Spleen (tissue), 11 donors: ENCODE data around the gene ASTN1. TPM values are rescaled to one million over a fixed set of nuclear protein-coding genes. Genes with fewer than 3 reads are reported as not detected.

Experiments
- DNase-seq: peaks from one replicate; pipeline ENCODE4 v3.0.0-alpha.2; 2020
- H3K27ac ChIP-seq, 8 donors: fragments of 200-600 bp; sonication (generic) in 7 of 8; 1 replicate in 4 of 8; 2 replicates in 4 of 8; pipeline versions ENCODE4 v1.5.0 to v1.8.0; 2016 to 2021; ENCODE audit warnings: inconsistent platforms in 4 of 8, mild to moderate bottlenecking in 4 of 8, moderate library complexity in 1 of 8
- H3K27me3 ChIP-seq, 7 donors: fragments of 200-600 bp; sonication (generic) in 6 of 7; replicated peaks in 1 of 7; 1 replicate in 4 of 7; 2 replicates in 3 of 7; pipeline versions ENCODE4 v1.5.0 to v1.8.0; 2016 to 2021; ENCODE audit warnings: inconsistent platforms in 3 of 7, mild to moderate bottlenecking in 1 of 7
- H3K36me3 ChIP-seq, 6 donors: fragments of 200-600 bp; sonication (generic) in 5 of 6; 1 replicate in 4 of 6; 2 replicates in 2 of 6; pipeline versions ENCODE4 v1.5.0 to v1.8.0; 2016 to 2021; ENCODE audit warnings: inconsistent platforms in 2 of 6
- H3K4me1 ChIP-seq, 6 donors: fragments of 200-600 bp; sonication (generic) in 5 of 6; 1 replicate in 3 of 6; 2 replicates in 3 of 6; pipeline versions ENCODE4 v1.5.0 to v1.8.0; 2016 to 2021; ENCODE audit warnings: inconsistent platforms in 3 of 6
- H3K4me3 ChIP-seq, 8 donors: fragments of 200-600 bp; sonication (generic) in 7 of 8; 1 replicate in 4 of 8; 2 replicates in 4 of 8; pipeline versions ENCODE4 v1.5.0 to v1.8.0; 2016 to 2021; ENCODE audit warnings: inconsistent platforms in 4 of 8, mild to moderate bottlenecking in 4 of 8, moderate library complexity in 2 of 8
- H3K9me3 ChIP-seq, 8 donors: fragments of 200-600 bp; sonication (generic) in 7 of 8; 1 replicate in 4 of 8; 2 replicates in 4 of 8; pipeline versions ENCODE4 v1.5.0 to v1.8.0; 2016 to 2021; ENCODE audit warnings: inconsistent platforms in 4 of 8
- CTCF ChIP-seq, 11 experiments: fragments of 200-600 bp in 7 of 11; fragments of 450-650 bp in 4 of 11; sonication (generic) in 4 of 11; IDR thresholded peaks in 8 of 11; conservative IDR thresholded peaks in 3 of 11; 1 replicate in 7 of 11; 2 replicates in 4 of 11; pipeline versions ENCODE4 v1.4.0 to v1.8.0; 2016 to 2021; ENCODE audit warnings: antibody characterized with exemption in 11 of 11, inconsistent platforms in 4 of 11, mild to moderate bottlenecking in 1 of 11
- POLR2A ChIP-seq, 3 donors: fragments of 450-650 bp; IDR thresholded peaks; one replicate each; pipeline ENCODE4 v1.5.1; 2017; ENCODE audit warnings: antibody characterized with exemption in 3 of 3, mild to moderate bottlenecking in 1 of 3
- POLR2AphosphoS5 ChIP-seq, 3 donors: sonication (generic); formaldehyde crosslinking; IDR thresholded peaks; one replicate each; pipeline ENCODE4 v1.5.1; 2017; ENCODE audit warnings: antibody characterized with exemption in 3 of 3
- WGBS, 5 donors: extraction: QIAGEN DNeasy Blood & Tissue Kit in 3 of 5; methylation state at CpG; one replicate each; pipeline versions ENCODE4 v1.1.5 to v1.1.7; 2013 to 2018; 5-methylcytosine and 5-hydroxymethylcytosine counted together
- intact Hi-C: fragments of 100-400 bp; cut with DNase I; formaldehyde crosslinking; loops from one replicate; pipeline ENCODE4 v1.15.0; 2023; ENCODE audit warnings: low total_unique reads
- polyA plus RNA-seq, 3 donors: library from polyadenylated mRNA; stranded (reverse); fragments of 200-250 nt; gene quantifications; one replicate each; pipeline ENCODE4 v1.2.1, GENCODE V29; 2013
- total RNA-seq, 7 donors: library from RNA; depleted of rRNA in 3 of 7; stranded (reverse); fragments of >200 nt in 3 of 7; fragmentation: NEBNext Ultra II Directional in 4 of 7; extraction: Animal tissue kit (Norgen Biotek cat#: 25700) in 4 of 7; gene quantifications; one replicate each; pipeline versions ENCODE4 v1.1.0 to v1.2.1, GENCODE V29; 2016 to 2021
- donor health status: healthy with polysubstance abuse.
- donor health status: DM: no; HTN: no; CAD: no; lungs with moderate emphysema.
- donor health status: DM: no; HTN: no; CAD: no.
- donor health status: Bipolar disorder and iron deficiency.
- donor health status: healthy.
- donor health status: DM: no; HTN: no; CAD: no.
- donor health status: DM: yes; HTN: yes; CAD: no.

Gene ASTN1
- total and polyA plus RNA-seq, 10 donors, result 0.56 to 7.5 (median 4.2) TPM

- intact Hi-C loops, result no loop called here
Observed at GRCh38 chr1:177011508-177011907, 153.0 kb downstream of the ASTN1 start.

GRCh38 chr1:177010211-177010825 lies 154.2 kb downstream of the ASTN1 start:
- H3K36me3 ChIP-seq, result no peaks in the 10 kb centered on the region
- TF ChIP-seq CTCF (IDR thresholded peaks at IDR 0.05 in 8 of 11, conservative IDR thresholded peaks at IDR 0.05 in 3 of 11) (no peak), POLR2A (IDR thresholded peaks at IDR 0.05) (no peak), POLR2AphosphoS5 (IDR thresholded peaks at IDR 0.05) (no peak)
- 63 to 85% (median 65%) methylated on average over 1 of the region's 1 CpG for WGBS, 5 donors

More at GRCh38 chr1:177011508-177011907, 153.0 kb downstream of the ASTN1 start:
- DNase-seq, result no peak
- Histone ChIP-seq H3K4me3 (no peak overlapping the region), H3K27ac (no peak overlapping the region), H3K27me3 (no peaks in the 10 kb centered on the region), H3K9me3 (no peaks in the 10 kb centered on the region), H3K4me1 (no peaks in the 10 kb centered on the region), H3K36me3 (no peaks in the 10 kb centered on the region)
- TF ChIP-seq POLR2AphosphoS5 (IDR thresholded peaks at IDR 0.05) (no peak), POLR2A (IDR thresholded peaks at IDR 0.05) (no peak), CTCF (IDR thresholded peaks at IDR 0.05 in 8 of 11, conservative IDR thresholded peaks at IDR 0.05 in 3 of 11) (no peak)
- 78 to 90% (median 88%) methylated on average over 1 of the region's 1 CpG for WGBS, 5 donors

GRCh38 chr1:177008653-177009052 lies 155.9 kb downstream of the ASTN1 start:
- intact Hi-C loops, result no loop called here
- Histone ChIP-seq H3K36me3 (no peaks in the 10 kb centered on the region), H3K27ac (no peak overlapping the region)

More at GRCh38 chr1:177010211-177010825, 154.2 kb downstream of the ASTN1 start:
- Histone ChIP-seq H3K27ac (no peak overlapping the region), H3K9me3 (no peaks in the 10 kb centered on the region), H3K4me3 (no peak overlapping the region), H3K4me1 (no peaks in the 10 kb centered on the region), H3K27me3 (no peaks in the 10 kb centered on the region)
- intact Hi-C loops, result no loop called here
- DNase-seq, result no peak

More at GRCh38 chr1:177008653-177009052, 155.9 kb downstream of the ASTN1 start:
- WGBS, 5 donors, result 68 to 83% (median 78%) methylated on average over 3 of the region's 3 CpGs
- Histone ChIP-seq H3K4me3 (no peak overlapping the region), H3K27me3 (no peaks in the 10 kb centered on the region), H3K9me3 (no peaks in the 10 kb centered on the region), H3K4me1 (no peaks in the 10 kb centered on the region)
- no peak for TF ChIP-seq POLR2A (IDR thresholded peaks at IDR 0.05)
- no peak for TF ChIP-seq POLR2AphosphoS5 (IDR thresholded peaks at IDR 0.05)
- no peak for TF ChIP-seq CTCF (IDR thresholded peaks at IDR 0.05 in 8 of 11, conservative IDR thresholded peaks at IDR 0.05 in 3 of 11)
- DNase-seq, result no peak
